Activated naive CD4-positive, alpha-beta T cell treated with anti-CD3 and anti-CD28 coated beads, Interleukin-2, amount 50 U/mL, for 16 hours (primary cell): ENCODE data around the gene FUNDC1.
A peak's percentile ranks its signal among the peaks of the same experiment; 100 is the strongest.
"Not testable (repeated sequence)": the region's sequence is repeated elsewhere in the genome, so short reads cannot be mapped to it uniquely, and the experiment has no call there.

ENCODE experiments used
- DNase-seq: peaks from one replicate; pipeline ENCODE4 v3.0.0-alpha.2; 2020

Gene FUNDC1, protein sequence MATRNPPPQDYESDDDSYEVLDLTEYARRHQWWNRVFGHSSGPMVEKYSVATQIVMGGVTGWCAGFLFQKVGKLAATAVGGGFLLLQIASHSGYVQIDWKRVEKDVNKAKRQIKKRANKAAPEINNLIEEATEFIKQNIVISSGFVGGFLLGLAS

DNA sequence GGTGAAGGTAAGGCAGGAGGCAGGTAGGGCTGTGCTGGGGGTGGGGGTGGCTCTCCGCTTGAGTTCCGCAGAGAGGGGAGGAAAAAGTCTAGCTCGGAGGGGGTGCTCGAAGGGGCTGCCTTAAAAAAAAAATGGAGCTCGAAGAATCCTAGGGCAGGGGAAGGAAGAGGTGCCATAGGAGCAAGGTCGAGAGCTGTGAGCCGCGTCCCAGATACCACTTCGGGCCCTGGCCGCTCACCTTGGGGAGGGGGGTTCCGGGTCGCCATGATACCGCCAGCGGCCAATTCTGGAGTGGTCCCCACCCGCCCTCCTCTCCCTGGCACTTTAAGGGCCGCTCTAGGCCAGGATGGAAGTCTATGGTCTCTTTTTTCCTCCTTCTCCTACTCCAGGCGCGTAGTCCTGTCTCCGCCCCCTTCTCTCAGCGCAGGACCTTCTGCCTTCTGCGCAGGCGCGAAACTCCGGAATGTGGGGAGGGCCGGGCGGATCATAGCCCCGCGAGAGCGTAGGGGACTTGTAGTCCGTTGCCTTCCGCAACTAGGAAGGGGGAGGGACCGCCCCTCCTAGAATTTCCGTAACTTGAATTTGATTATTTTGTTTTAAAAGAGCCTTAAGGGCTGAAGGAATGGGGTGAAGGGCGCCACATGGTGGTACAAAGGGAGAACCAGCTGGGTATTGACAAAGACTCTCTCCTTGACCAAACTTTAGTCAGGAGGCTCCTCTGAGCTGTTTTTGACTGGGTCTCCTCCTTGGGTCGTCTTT is at the start of gene FUNDC1:
Gene FUNDC1, minus strand, starts transcription at position 293 of the 759 bp plus-strand sequence. Its CDS starts 27 bp downstream, at position 266.
- peak; percentile 87 for DNase-seq

DNA sequence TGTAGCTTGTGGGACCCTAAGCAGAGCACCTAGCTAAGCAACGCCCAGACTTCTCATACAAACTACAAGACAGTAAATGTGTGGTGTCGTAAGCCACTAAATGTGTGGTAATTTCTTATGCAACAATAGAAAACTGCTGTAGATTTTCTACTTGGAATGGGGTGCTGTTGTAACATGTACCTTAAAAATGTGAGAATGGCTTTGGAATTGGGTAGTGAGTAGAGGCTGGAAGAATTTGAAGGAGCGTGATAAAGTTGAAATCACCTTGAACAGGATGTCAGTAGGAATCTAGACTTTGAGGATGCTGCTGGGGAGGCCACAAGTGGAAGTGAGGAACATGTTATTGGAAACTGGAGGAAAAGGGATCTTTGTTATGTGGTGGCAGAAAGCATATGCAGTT is 43.2 kb upstream of the FUNDC1 start:
- no peak for DNase-seq

DNA sequence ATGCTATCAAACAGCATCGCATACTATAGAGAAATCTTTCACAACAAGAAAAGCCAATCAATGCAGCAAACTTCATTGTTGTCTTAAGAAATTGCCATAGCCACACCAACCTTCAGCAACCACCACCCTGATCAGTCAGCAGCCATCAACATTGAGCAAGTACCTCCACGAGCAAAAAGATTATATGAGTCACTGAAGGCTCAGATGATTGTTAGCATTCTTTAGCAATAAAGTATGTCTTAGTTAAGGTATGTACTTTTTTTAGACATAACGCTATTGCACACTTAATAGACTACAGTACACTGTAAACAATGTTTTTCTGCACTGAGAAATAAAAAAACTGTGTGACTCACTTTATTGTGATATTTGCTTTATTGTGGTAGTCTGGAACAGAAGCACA is 37.8 kb upstream of the FUNDC1 start:
- DNase-seq = no peak

DNA sequence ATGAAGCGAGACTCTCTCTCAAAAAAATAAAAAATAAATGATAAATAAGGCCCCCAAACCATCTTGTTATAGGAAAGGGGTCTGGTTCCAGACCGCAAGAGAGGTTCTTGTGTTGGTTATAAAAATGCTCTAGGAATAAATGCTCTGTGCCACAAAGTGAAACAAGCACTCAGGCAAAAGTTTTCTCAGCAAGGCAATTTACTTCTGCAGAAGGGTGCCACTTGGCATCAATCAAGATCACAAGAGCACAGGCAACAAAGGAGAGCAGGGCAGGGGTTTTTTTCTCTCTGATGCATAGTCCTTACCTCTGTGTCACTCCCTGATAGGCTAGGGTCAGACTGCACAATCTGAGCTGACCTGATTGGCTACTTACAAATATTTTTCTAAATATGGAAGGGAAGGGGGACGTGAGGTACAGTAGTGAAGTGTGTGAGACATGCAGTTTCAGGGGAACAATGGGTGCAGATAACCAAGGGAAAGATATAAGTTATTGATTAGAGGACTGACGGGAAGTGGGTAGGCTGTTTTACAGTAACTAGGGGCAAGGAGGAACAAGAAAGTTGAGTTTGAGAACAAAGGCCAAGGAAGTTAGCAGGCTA is 29.8 kb upstream of the FUNDC1 start:
- no peak for DNase-seq

DNA sequence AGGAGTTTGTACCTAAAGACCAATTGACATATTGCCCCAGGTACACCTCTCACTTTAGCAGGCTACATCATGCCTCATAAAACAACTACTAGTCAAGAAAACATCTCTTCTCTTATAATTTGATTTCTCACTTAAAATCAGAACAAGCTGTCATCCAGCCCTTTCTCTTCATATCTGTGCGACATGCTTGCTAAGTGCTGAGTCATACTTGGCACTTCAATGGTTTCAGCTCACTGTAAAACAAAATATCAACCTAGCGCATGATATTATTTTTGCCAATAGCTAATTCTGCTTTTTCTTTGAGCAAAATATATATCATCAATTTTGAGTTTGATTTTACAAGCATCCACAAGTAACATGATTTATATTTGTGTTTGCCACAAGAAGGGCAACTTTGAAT is 27.9 kb upstream of the FUNDC1 start:
- DNase-seq = no peak

DNA sequence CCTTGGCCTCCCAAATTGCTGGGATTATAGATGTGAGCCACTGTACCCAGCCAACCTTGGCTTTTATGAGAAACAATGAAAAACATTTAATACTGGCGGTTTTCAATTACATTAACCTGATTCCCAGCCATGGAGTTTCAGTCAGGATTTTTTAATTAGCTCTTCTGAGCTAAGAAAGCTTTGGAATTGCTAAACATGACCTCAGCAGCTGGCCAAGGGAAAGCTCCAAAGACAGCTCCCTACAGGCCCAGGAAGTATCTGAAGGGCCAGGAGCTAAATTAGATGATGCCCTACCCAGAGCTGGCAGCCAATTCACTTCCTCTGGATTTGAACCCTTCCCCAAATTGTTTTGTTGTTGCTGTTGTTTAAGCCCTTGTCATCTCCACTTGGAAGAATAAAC is 26.5 kb upstream of the FUNDC1 start:
- DNase-seq = no peak

DNA sequence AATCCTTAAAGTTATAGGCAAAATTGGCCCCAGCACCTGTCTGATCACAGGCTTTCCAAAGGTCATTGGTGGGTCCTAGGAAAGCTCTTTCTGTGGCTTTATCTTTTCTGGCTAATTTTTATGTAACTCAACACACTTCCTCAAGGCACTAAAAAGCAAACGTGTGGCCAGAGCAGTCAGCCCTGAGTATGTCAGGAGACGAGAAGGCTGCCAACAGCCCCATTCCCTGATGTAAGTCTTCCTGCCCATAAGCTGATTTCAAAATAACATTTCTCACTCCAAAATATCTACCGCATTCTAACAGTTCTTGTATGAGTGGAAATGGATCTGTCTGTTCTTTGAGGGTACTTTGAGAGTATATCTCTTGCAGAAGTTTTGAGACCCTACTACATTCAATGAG is 25.5 kb upstream of the FUNDC1 start:
- no peak for DNase-seq

DNA sequence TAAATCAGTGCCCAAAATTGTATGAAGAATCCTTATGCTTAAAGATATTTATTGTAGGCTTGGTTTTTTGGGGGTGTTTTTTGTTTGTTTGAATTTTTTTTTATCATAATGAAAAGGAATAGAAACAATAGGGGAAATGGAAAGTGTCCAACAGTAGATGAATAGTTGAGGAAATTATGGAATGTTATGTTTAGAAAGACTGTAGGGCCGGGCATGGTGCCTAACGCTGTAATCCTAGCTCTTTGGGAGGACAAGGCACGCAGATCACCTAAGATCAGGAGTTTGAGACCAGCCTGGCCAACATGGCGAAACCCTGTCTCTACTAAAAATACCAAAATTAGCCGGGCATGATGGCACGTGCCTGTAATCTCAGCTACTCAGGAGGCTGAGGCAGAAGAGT is 19.2 kb upstream of the FUNDC1 start:
- DNase-seq = not testable (repeated sequence)

DNA sequence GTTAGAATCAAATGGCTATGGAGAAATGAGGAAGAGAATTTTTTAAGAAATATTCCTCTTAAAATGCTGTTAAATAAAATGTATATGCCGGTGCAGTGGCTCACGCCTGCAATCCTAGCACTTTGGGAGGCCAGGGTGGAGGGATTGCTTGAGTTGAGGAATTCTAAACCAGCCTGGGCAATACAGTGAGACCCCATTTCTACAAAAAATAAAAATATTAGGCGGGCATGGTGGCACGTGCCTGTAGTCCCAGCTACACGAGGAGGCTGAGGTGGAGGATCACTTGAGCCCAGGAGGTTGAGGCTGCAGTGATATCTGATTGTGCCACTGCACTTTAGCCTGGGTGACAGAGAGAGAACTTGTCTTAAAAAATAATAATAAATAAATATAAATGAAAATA is 7.9 kb upstream of the FUNDC1 start:
- no peak for DNase-seq

DNA sequence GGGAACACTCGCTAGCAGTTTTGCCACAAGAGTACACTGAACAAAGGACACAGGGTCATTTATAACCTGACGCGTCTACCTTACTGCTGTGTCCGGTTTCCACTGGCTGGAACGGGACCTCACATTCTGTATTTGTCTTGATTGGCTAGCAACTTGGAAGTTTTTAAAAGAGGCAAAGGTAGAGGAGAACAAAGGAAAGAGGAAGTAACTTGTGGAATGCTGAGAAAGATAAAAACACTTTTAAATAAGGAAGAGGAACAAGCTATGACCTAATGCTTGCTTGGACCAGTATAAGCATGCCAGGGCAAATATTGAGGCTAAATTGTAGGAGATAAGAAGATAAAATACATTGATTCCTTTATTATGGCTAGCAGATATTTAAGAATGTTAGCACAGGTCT is 2.8 kb upstream of the FUNDC1 start:
- not testable (repeated sequence) for DNase-seq

DNA sequence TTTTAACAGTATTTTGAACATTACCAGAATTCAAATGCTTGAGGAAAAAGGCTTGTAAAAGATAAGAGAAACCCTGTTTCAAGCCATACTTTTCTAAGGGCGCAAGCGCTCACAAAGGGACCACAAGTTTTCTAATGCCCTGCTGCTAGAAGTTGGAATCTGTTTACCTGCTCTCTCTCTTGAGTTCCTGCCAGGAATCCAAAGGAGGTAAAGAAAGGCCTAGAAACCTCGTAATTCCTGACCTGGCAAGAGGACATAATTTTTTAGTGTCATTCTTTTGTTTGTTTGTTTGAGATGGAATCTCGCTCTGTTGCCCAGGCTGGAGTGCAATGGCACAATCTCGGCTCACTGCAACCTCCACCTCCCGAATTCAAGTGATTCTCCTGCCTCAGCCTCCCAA is 1.4 kb upstream of the FUNDC1 start:
- no peak for DNase-seq

DNA sequence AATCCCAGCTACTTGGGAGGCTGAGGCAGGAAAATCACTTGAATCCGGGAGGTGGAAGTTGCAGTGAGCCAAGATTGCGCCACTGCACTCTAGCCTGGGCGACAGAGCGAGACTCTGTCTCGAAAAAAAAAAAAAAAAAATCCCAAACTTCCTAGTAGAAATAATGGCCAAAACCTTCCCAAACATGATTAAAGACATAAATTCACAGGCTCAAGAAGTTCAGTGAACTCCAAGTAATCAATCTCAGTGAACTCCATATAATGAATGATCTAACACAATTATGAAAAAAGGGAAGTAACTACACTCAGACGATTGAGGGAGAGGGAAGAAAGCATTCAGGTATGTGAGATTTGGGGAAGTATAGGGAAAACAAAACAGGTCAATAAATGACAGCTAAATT is 6.5 kb downstream of the FUNDC1 start:
- no peak for DNase-seq

DNA sequence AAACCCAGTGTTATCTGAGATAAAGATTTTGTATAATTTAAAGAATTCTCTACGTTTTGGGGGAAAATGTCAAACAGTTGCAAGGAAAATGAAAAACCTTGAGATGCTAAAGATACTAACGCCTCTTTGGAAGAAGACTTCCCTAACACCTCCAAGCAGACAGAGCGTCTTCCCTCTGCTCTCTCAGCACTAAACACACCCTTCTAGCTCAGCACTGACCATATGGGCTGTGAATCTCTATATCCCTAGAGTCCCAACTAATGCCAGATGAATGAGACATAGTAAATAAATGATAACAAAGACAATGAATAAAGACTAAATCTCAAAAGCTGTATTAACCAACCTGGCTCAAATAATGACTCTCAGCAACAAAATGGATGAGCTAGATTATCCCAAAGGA is 13.3 kb downstream of the FUNDC1 start:
- no peak for DNase-seq

DNA sequence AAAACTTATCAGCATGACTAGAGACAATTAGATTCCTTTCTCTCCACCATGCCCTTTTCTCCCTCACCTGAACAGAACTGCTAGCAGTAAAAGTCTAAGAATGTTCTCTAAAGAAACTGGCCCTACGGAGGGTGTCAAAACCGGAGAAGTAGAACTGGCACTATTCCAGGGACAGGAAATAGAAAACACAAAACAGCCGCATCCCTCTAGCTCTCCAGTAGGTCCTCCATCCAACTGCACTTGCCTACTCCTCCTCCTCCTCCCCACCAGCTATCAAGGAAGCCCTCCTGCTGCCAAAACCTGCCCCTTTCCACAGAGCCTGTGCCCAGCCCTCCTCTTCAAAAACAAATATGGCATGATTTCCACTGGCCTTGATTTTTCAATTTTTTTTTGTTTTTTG is 28.4 kb downstream of the FUNDC1 start:
- DNase-seq = no peak

DNA sequence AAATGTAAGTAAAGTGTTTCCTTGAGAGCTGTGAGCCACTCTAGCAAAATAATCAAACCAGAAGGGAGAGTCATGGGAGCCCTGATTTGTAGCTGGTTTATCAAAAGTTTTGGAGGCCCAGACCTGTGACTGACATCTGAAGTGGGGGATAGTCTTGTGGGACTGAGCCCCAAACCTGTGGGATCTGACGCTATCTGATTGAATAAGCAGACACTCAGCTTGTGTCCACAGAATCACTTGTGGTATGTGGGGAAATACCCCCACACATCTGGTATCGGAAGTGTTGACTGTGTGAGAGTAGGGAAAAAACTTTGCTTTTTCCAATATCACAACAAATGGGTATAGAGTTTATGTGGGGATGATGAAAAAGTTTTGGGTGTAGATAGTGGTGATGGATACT is 35.4 kb downstream of the FUNDC1 start:
- DNase-seq = no peak

DNA sequence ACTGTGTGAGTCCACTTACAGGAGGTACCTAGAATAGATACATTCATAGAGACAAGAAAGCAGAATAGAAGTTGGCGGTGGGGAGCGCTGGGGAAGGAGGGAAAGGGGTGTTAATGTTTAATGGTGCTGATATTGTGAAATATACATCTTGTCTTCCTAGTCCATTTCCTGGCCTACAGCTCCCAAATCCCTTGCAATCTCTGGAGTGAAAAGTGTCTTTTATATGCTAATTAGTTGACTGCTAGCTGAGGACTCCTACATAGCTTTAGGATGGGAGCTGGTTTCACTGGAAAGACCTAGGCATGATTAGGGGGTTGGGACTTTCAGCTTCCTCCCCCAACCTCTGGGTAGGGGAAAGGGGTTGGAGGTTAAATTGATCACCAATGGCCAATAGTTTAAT is 36.0 kb downstream of the FUNDC1 start:
- no peak for DNase-seq

DNA sequence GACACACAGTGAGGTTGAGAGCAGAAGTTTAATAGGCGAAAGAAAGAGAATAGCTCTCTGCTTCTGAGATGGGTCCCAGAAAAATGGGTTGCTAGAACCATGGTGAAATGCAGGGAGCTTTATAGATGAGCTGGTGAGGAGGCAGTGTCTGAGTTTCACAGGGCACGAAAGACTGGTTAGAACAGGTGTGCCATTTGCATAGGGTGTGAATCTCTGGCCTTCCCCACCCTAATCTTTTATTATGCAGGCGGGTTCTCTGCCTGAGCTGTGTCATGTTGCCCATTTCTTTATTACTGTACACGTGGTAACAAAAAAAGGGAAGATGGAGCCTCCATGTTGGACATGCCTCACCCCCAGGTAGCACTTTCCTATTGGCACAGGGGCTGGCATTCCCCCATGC is 39.1 kb downstream of the FUNDC1 start:
- DNase-seq = no peak

DNA sequence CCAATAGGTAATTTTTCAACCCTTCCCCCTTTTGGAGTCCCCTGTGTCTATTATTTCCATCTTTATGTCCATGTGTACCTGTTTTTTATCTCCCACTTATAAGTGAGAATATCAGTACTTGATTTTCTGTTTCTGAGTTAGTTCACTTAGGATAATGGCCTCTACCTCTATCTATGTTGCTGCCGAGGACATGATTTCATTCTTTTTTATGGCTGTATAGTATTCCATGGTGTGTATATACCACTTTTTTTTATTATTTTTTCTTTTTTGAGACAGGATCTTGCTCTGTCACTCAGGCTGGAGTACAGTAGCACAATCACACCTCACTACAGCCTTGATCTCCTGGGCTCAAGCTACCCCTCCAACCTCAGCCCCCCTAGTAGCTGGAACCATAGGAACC is 47.6 kb downstream of the FUNDC1 start:
- DNase-seq = no peak

DNA sequence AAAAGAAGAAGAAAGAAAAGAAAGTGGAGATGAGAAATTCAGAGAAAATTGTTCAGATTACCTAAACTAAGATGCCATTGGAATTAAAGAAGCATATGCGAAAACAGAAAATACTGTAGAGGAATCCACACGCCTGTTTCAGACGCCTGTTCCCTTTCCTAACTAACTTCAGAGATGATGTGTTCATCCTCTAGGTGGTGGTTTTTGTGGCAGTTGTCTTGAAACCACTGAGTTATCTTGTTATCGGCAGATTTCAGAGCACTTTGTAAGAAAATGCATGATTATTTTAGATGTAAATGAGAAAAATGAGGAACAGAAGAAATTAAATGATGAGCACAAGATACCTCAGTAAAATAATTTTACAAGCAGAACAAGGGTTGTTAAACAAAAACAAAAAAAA is 48.3 kb downstream of the FUNDC1 start:
- no peak for DNase-seq

DNA sequence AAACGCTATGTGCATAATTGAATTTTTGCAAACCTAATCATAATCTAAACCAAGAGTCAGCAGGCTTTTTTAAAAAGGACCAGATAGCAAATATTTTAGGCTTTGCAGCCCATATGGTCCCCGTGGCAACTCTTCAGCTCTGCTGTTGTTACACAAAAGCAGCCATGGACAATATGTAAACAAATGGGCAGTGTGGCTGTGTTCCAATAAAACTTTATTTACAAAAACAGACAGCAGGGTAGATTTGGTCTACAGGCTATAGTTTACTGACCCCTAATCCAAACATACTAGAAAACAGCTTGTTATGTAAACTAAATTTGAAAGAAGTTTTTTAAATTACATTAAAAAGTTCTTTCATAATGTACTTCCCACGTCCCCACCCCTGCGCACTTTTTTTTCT is 53.1 kb downstream of the FUNDC1 start:
- no peak for DNase-seq

DNA sequence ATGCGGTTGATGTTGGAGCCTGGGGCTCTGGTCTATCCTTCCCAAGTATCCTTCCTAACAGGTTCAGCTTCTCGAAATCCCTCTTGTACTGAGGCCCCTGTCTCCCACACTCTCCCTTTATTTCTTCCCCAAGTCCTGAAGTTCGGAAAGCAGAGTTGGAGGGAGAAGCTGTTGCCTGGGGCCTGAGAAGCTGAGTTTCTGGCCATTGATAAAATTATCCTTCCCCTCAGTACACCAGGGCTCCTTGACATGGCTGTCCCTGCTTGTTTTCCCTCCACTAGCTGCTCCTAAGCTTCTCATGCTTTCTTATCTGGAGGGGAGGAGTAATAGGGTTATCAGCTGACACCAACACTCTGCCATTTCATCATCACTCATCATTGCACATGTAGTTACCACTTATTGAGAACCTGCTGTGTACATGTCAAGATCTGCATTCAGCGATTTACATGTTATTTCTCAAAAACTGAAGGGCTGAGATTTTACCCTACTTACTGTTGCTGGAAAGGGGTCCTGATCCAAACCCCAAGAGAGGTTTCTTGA is 58.0 kb downstream of the FUNDC1 start:
- DNase-seq = no peak

DNA sequence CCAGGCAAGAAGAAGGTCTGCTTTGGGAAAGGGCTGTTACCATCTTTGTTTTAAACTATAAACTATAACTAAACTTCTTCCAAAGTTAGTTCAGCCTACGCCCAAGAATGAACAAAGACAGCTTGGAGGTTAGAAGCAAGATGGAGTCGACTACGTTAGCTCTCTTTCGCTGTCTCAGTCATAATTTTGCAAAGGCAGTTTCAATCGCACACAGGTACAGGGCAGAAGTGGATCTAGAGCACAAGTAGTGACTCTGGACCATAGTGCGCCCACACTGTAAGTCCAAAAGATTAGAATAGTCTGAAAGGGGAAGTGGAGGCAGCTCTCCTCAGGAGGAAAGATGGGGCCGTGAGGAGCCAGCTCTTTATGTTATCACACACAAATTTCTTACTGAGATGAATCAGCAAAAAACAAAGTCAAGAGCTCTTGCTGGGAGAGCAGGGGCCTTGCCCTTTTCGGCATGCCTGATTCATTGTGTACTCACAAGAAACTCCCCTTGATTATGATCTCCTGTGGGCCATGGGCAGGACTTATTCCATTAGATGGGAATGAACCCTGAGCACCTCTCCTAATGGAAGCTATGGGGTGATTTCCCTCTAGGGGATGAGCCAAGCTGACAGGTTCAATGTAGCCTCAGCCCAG is 58.6 kb downstream of the FUNDC1 start:
- no peak for DNase-seq

DNA sequence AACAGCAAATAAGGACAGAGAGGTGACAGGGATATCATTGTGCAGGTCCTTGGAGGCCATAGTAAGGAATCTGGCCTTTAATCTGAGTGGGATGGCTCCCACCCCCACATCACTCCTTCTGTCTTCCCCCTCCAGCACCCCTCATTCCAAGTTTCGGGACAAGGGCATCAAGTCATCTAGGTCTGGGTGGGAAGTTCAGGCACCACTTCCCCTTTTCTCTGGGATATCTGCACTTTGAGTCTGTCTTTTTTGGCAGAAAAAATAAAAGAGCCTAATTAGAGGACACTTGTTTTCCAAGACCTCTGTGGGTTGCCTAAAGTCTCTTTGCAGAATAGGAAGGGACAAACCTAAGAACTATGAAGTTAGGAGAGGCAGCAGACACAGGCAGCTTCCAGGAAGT is 60.1 kb downstream of the FUNDC1 start:
- no peak for DNase-seq

DNA sequence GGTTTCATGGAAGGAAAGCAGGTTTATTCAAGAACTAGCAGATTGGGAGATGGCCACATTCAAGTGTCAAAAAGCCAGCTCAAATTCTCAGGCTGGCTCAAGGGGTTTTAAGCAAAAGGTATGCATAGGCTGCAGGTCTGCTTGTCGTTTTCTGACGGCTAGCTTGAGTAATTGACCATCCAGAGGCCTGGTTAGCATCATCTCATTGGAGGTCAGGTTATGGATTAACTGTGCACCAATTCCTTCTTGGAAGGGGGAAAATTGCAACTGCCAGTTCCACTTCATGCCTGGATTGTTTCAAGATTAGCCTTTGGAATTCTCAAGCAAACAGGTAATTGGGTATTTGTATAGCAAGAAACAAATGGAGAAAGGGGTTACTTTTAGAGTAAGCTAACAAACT is 62.1 kb downstream of the FUNDC1 start:
- DNase-seq = no peak
